Neural progenitor cell (in vitro differentiated cells): ENCODE results near the gene SEL1L3. TPM values are rescaled to one million over a fixed set of nuclear protein-coding genes. Genes with fewer than 3 reads are reported as not detected.

ENCODE experiments used
- DNase-seq: peaks from one replicate; pipeline ENCODE4 v3.0.0-alpha.2; 2016; ENCODE audit warnings: low spot score
- H2AFZ ChIP-seq: fragments of 200-600 bp; sonication (generic); replicated peaks from 2 replicates; pipeline ENCODE4 v1.6.1; 2016; ENCODE audit warnings: antibody characterized with exemption
- H3F3A ChIP-seq: fragments of 200-600 bp; sonication (generic); 2 replicates; pipeline ENCODE4 v1.6.1; 2016; ENCODE audit warnings: antibody characterized with exemption, low read depth
- H3K27ac ChIP-seq: fragments of 200-600 bp; sonication (generic); 2 replicates; pipeline ENCODE4 v1.5.1; 2016; ENCODE audit warnings: mild to moderate bottlenecking
- H3K27me3 ChIP-seq: fragments of 200-600 bp; sonication (generic); 2 replicates; pipeline ENCODE4 v1.6.1; 2016; ENCODE audit warnings: mild to moderate bottlenecking, moderate library complexity
- H3K36me3 ChIP-seq: fragments of 200-600 bp; sonication (generic); 2 replicates; pipeline ENCODE4 v1.5.1; 2016
- H3K4me1 ChIP-seq: fragments of 200-600 bp; sonication (generic); 2 replicates; pipeline ENCODE4 v1.6.1; 2016; ENCODE audit warnings: mixed run types
- H3K4me2 ChIP-seq: fragments of 200-600 bp; sonication (generic); 2 replicates; pipeline ENCODE4 v1.6.1; 2016
- H3K4me3 ChIP-seq: fragments of 200-600 bp; sonication (generic); 2 replicates; pipeline ENCODE4 v1.5.1; 2016
- H3K79me2 ChIP-seq: fragments of 200-600 bp; sonication (generic); 2 replicates; pipeline ENCODE4 v1.6.1; 2016; ENCODE audit warnings: low read depth
- H3K9ac ChIP-seq: fragments of 200-600 bp; sonication (generic); 2 replicates; pipeline ENCODE4 v1.6.1; 2016
- H3K9me3 ChIP-seq: fragments of 200-600 bp; sonication (generic); 2 replicates; pipeline ENCODE4 v1.5.1; 2016; ENCODE audit warnings: low read depth
- H4K20me1 ChIP-seq: fragments of 200-600 bp; sonication (generic); 2 replicates; pipeline ENCODE4 v1.6.1; 2016; ENCODE audit warnings: low read depth
- H3K27ac Mint-ChIP-seq: 3 replicates; pipeline ENCODE4 v1.8.0; 2021; ENCODE audit warnings: mixed read lengths
- H3K27me3 Mint-ChIP-seq: 2 replicates; pipeline ENCODE4 v1.8.0; 2022; ENCODE audit warnings: low read depth, mild to moderate bottlenecking, inconsistent platforms, moderate library complexity, mixed read lengths; ENCODE audit not compliant: insufficient read depth
- H3K36me3 Mint-ChIP-seq: 3 replicates; pipeline ENCODE4 v1.8.0; 2021; ENCODE audit warnings: mixed read lengths
- H3K4me1 Mint-ChIP-seq: 3 replicates; pipeline ENCODE4 v1.8.0; 2021; ENCODE audit warnings: mixed read lengths
- H3K4me3 Mint-ChIP-seq: 3 replicates; pipeline ENCODE4 v1.8.0; 2021; ENCODE audit warnings: mild to moderate bottlenecking, moderate library complexity, mixed read lengths
- H3K9me3 Mint-ChIP-seq: 3 replicates; pipeline ENCODE4 v1.8.0; 2020; ENCODE audit warnings: mixed read lengths
- CTCF ChIP-seq: fragments of 200-600 bp; sonication (generic); IDR thresholded peaks from 2 replicates; pipeline ENCODE4 v1.5.1; 2017; ENCODE audit warnings: antibody characterized with exemption, mild to moderate bottlenecking
- EZH2 ChIP-seq: fragments of 200-600 bp; sonication (generic); IDR thresholded peaks from 2 replicates; pipeline ENCODE4 v1.6.1; 2017; ENCODE audit warnings: antibody characterized with exemption, mild to moderate bottlenecking, moderate library complexity
- EZH2phosphoT487 ChIP-seq: fragments of 200-600 bp; sonication (generic); IDR thresholded peaks from 2 replicates; pipeline ENCODE4 v1.6.1; 2017; ENCODE audit warnings: antibody characterized with exemption
- total RNA-seq: library from RNA; depleted of rRNA; stranded (reverse); fragments of >200 nt; gene quantifications from 2 replicates; pipeline ENCODE4 v1.2.3, GENCODE V29; 2015; ENCODE audit warnings: low replicate concordance

The SEL1L3 gene
- total RNA-seq, 1 donor from 2014 or later = 87.2 TPM

DNA sequence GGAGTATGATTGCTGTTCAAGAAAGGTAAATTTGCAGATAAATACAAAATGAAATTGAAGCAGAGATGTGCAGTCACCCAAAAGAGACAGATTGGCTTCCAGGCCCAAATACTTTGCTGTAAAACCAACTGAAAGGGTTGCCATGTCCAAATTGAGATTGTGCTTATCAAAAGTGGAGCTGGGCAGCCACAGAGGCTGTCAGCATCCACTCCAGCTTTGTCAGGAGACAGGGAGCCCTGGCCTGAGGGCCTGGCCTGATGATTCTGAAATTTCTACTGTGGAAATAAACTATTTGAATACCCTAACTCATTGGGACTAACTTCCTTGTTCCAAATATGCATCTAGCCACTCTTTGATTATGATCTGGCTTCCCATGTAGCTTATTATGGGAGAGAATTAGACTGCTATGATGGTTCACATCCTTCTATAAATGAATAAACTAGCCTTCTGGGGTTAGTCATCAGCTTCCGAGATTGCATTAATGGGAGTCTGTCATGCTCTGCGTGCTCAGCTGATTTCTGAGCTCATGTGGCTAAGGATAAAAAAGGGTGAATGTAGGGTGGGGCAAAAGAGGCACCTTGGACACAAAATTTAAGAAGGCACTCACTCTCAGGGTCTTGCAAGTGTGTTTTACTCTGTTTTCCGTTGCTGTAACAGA, 158.9 kb downstream of the SEL1L3 start:
- DNase-seq = no peak
- Mint-ChIP-seq H3K27ac (no peak overlapping the region), H3K4me3 (no peak overlapping the region), H3K9me3 (peaks cover 2% of the 10 kb centered on the region), H3K4me1 (peaks cover 3% of the 10 kb centered on the region), H3K27me3 (peaks cover 3% of the 10 kb centered on the region), H3K36me3 (no peaks in the 10 kb centered on the region)
- no peaks in the 10 kb centered on the region for H3F3A ChIP-seq
- no peaks in the 10 kb centered on the region for H3K79me2 ChIP-seq
- H3K4me3 ChIP-seq = no peak overlapping the region
- H3K9me3 ChIP-seq = no peaks in the 10 kb centered on the region
- no peaks in the 10 kb centered on the region for H3K27me3 ChIP-seq
- no peaks in the 10 kb centered on the region for H3K36me3 ChIP-seq
- H3K9ac ChIP-seq = no peak overlapping the region
- H3K4me2 ChIP-seq = no peak overlapping the region
- TF ChIP-seq EZH2phosphoT487 (no peak), EZH2 (no peak), CTCF (no peak)
- no peaks in the 10 kb centered on the region for H3K4me1 ChIP-seq
- H3K27ac ChIP-seq = no peak overlapping the region
- H2AFZ ChIP-seq = no peak overlapping the region
- no peaks in the 10 kb centered on the region for H4K20me1 ChIP-seq

GRCh38 chr4:25702848-25703247, 159.9 kb downstream of the SEL1L3 start:
- Histone ChIP-seq H3K27me3 (no peaks in the 10 kb centered on the region), H4K20me1 (no peaks in the 10 kb centered on the region), H3K4me2 (no peak overlapping the region), H3F3A (no peaks in the 10 kb centered on the region), H3K4me1 (no peaks in the 10 kb centered on the region), H3K36me3 (no peaks in the 10 kb centered on the region), H3K27ac (no peak overlapping the region), H3K79me2 (no peaks in the 10 kb centered on the region), H3K9ac (no peak overlapping the region), H2AFZ (no peak overlapping the region), H3K4me3 (no peak overlapping the region), H3K9me3 (no peaks in the 10 kb centered on the region)
- no peak for TF ChIP-seq EZH2phosphoT487
- TF ChIP-seq EZH2 = no peak
- TF ChIP-seq CTCF = no peak
- H3K36me3 Mint-ChIP-seq = no peaks in the 10 kb centered on the region
- peaks cover 3% of the 10 kb centered on the region for H3K4me1 Mint-ChIP-seq
- DNase-seq = no peak
- no peak overlapping the region for H3K27ac Mint-ChIP-seq
- H3K27me3 Mint-ChIP-seq = peaks cover 3% of the 10 kb centered on the region
- H3K4me3 Mint-ChIP-seq = no peak overlapping the region
- no peaks in the 10 kb centered on the region for H3K9me3 Mint-ChIP-seq

DNA sequence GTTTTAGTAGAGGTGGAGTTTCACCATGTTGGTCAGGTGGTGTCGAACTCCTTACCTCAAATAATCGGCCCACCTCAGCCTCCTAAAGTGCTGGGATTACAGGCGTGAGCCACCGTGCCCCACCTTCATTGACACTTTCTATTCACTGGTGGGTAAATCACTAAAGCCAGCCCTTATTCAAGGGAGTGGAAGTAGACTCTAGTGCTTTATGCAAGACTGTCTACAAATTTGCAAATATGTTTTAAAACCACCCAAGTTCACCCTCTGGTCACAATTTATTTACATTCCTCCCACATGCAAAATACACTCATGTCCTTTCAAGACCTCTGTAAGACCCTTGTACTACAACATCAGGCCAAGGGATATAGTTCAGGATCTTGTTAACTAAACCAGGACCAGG, 162.1 kb downstream of the SEL1L3 start:
- H2AFZ ChIP-seq = no peak overlapping the region
- no peaks in the 10 kb centered on the region for H3K79me2 ChIP-seq
- no peaks in the 10 kb centered on the region for H4K20me1 ChIP-seq
- no peaks in the 10 kb centered on the region for H3K9me3 ChIP-seq
- Mint-ChIP-seq H3K27ac (no peak overlapping the region), H3K4me3 (no peak overlapping the region), H3K4me1 (peaks cover 6% of the 10 kb centered on the region), H3K9me3 (no peaks in the 10 kb centered on the region), H3K27me3 (peaks cover 3% of the 10 kb centered on the region), H3K36me3 (no peaks in the 10 kb centered on the region)
- no peak overlapping the region for H3K4me3 ChIP-seq
- H3K9ac ChIP-seq = no peak overlapping the region
- peaks cover 3% of the 10 kb centered on the region for H3K27me3 ChIP-seq
- H3K4me2 ChIP-seq = no peak overlapping the region
- no peak overlapping the region for H3K27ac ChIP-seq
- no peaks in the 10 kb centered on the region for H3K36me3 ChIP-seq
- H3K4me1 ChIP-seq = peaks cover 11% of the 10 kb centered on the region
- no peak for DNase-seq
- TF ChIP-seq EZH2phosphoT487 (no peak), CTCF (no peak), EZH2 (no peak)
- no peaks in the 10 kb centered on the region for H3F3A ChIP-seq
